Stromal cell of bone marrow (primary cell): ENCODE data around the gene ACAD11.

Source experiments
- DNase-seq: peaks from one replicate; pipeline ENCODE4 v3.0.0-alpha.2; 2012; ENCODE audit warnings: low read depth

Gene ACAD11

GRCh38 chr3:132550579-132551305, 108.9 kb downstream of the ACAD11 start:
- peak; percentile 31 for DNase-seq

GRCh38 chr3:132549890-132550578, 109.6 kb downstream of the ACAD11 start:
- peak; percentile 72 for DNase-seq

GRCh38 chr3:132549169-132549568, 110.4 kb downstream of the ACAD11 start:
- no peak for DNase-seq

- peak; percentile 44 for DNase-seq
Observed at GRCh38 chr3:132545471-132545870, 114.1 kb downstream of the ACAD11 start.

GRCh38 chr3:132544130-132544529, 115.5 kb downstream of the ACAD11 start:
- DNase-seq: no peak

- DNase-seq: peak; percentile 93
Observed at GRCh38 chr3:132543011-132543739, 116.4 kb downstream of the ACAD11 start.

- no peak for DNase-seq
Observed at GRCh38 chr3:132542577-132542976, 117.0 kb downstream of the ACAD11 start.

- no peak for DNase-seq
Observed at GRCh38 chr3:132539681-132540080, 119.9 kb downstream of the ACAD11 start.

- no peak for DNase-seq
Observed at GRCh38 chr3:132538072-132538471, 121.5 kb downstream of the ACAD11 start.

GRCh38 chr3:132537297-132537696, 122.3 kb downstream of the ACAD11 start:
- no peak for DNase-seq

GRCh38 chr3:132536442-132537153, 123.0 kb downstream of the ACAD11 start:
- DNase-seq: no peak

GRCh38 chr3:132535575-132536441, 123.8 kb downstream of the ACAD11 start:
- DNase-seq: peak; percentile 67

- no peak for DNase-seq
Observed at GRCh38 chr3:132530624-132531023, 129.0 kb downstream of the ACAD11 start.

GRCh38 chr3:132522353-132522752, 137.3 kb downstream of the ACAD11 start:
- no peak for DNase-seq

GRCh38 chr3:132521901-132522300, 137.7 kb downstream of the ACAD11 start:
- DNase-seq: no peak

GRCh38 chr3:132519914-132520313, 139.7 kb downstream of the ACAD11 start:
- no peak for DNase-seq

- DNase-seq: no peak
Observed at GRCh38 chr3:132517311-132517710, 142.3 kb downstream of the ACAD11 start.

GRCh38 chr3:132513057-132513456, 146.6 kb downstream of the ACAD11 start:
- DNase-seq: no peak

- DNase-seq: no peak
Observed at GRCh38 chr3:132509506-132509905, 150.1 kb downstream of the ACAD11 start.

- no peak for DNase-seq
Observed at GRCh38 chr3:132509096-132509495, 150.5 kb downstream of the ACAD11 start.
